HG03439 (cell line): ENCODE measurements around the gene GALM.
"Not testable (repeated sequence)": the region's sequence is repeated elsewhere in the genome, so short reads cannot be mapped to it uniquely, and the experiment has no call there.

ENCODE experiments used
- ATAC-seq: cut with Tn5 transposase; IDR thresholded peaks from one replicate; pipeline ENCODE4 v1.9.1; 2021; ENCODE audit warnings: mild to moderate bottlenecking, moderate library complexity; ENCODE audit not compliant: unreplicated experiment

The GALM gene

GRCh38 chr2:38665854-38666555, at the start of gene GALM:
TSS of gene GALM (plus strand) at chr2:38666114. CDS start at chr2:38666162, 48 bp downstream.
- peak; percentile 36 for ATAC-seq

GRCh38 chr2:38617301-38617700, 48.6 kb upstream of the GALM start:
- no peak for ATAC-seq

DNA sequence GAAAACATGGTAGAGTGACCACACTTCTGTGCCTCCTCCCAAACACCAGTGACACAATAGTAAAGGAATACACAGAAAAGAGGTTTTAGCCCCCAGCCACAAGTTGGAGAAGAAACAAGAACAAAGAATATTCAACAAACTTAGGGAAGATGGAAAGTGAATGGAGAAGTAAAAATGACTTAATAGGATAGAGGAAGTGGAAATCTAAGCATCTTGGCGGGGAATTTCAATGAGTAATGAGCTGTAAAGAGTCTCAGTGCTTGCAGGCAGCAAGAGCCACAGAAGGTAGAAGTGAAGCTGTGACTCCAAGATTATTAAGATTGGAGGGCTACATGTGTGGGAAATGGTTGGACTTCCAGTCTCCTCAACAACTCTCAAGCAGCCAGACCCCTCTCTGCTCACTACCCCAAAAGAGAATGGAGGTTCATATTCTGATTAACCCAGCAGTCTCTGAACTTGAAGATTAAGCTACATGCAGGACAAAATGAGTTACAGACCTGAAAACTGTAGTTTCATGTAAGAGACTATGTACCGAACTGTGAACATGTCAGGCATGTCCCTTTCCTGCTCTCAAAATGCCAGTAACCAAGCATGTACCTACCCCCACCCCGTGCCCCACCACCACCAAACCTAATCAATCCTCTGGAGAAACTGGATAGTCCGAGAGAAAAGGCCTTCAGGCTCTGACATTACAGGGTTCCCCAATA, 46.3 kb upstream of the GALM start:
- no peak for ATAC-seq

DNA sequence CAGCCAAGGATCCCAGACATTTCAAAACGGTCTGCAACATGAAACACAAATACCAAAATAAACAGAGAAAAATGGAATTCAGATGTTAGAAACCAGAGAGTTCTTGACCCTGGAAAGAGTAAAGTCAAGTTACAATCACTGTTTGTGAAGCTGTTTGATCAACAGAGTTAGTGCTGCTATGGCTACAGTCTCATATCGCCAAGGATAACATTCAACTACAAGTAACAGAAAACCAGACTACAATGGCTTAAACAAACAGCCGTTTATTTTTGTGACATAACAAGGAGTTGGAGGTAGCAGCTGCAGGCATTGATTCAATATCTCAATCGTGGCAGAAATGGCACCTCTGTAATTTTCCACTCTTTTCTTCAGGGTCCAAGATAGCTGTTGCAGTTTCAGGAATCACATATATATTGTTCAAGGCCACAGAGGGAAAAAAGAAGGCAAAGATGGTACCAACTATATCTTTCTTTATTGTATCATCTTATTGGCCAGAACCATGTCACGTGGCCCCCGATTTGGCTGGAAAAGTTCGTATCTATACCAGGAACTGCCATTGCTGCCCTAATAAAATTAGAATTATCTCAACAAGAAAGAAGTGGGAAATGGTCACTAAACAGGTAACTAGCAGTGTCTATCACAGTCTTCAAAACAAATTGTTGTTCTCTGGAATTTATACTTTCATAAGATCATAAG, 45.5 kb upstream of the GALM start:
- no peak for ATAC-seq

GRCh38 chr2:38621018-38621417, 44.9 kb upstream of the GALM start:
- ATAC-seq: no peak

- ATAC-seq: no peak
Observed at GRCh38 chr2:38622210-38622609, 43.7 kb upstream of the GALM start.

- no peak for ATAC-seq
Observed at GRCh38 chr2:38626326-38627035, 39.4 kb upstream of the GALM start.

- ATAC-seq: no peak
Observed at GRCh38 chr2:38627391-38627790, 38.5 kb upstream of the GALM start.

DNA sequence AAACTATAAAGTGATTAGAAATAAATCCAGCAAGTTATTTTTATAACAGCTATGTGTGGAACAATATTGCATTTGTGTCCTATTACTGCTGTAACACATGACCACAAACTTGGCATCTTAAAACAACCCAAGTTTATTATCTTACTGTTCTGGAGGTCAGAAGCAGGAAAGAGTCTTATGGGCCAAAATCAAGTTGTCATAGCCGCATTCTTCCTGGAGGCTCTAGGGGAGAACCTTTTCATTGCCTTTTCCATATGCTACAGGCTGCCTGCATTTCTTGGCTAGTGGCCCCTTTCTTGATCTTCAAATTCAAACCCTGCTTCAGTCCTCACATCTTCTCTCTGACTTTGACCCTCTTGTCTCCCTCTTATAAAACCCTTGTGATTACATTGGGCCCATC, 36.2 kb upstream of the GALM start:
- no peak for ATAC-seq

GRCh38 chr2:38631976-38632375, 33.9 kb upstream of the GALM start:
- no peak for ATAC-seq

DNA sequence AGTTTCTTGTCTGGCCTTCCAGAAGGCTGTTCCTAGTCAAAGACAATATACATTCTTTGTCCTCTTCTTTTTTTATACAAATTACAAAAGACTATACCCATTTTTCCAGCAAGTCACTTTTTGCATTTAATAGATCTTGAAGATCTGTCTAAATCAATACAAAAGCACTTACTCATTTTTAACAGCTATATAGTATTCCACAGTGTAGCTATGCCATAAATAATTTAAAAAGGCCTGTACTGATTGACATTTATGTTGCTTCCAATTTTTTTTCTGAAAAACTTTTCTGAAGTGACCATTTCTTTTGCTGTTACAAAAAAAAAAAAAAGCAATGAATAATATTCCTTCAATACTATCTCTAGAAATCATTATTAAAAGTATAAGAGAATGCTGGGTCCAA, 32.9 kb upstream of the GALM start:
- ATAC-seq: no peak

GRCh38 chr2:38633895-38634294, 32.0 kb upstream of the GALM start:
- ATAC-seq: no peak

DNA sequence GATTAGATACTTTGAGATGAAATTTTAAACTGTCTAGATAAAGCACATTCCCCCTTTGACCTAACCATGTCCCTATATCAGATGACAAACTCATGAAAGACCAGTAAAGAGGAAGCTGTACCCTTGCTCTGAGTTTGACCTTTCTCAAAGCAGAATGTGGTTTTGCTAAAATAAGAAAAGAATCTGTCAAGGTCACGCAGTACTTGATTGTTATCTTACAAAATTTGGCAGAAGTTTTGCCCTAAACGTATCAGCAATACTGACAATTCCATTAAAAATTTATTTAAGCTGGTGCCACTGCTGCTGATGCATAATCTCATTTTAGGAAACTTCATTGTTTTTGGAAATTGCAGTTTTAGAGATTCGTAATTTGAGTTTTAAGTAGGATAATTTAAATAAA, 31.2 kb upstream of the GALM start:
- peak; percentile 90 for ATAC-seq

DNA sequence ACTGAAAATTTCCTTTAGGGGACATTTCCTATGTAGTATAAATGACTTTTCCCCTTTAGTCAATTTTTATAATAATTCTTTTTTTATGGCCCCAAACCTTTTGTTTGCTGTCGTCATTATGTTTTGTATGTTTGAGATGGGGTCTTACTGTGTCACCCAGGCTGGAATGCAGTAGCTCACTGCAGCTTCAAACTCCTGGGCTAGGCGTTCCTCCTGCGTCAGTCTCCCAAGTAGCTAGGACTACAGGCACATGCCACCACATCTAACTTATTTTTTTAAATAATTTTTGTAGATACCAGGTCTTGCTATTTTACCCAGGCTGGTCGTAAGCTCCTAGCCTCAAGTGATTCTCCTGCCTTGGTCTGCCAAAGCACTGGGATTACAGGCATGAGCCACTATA, 30.8 kb upstream of the GALM start:
- ATAC-seq: no peak

DNA sequence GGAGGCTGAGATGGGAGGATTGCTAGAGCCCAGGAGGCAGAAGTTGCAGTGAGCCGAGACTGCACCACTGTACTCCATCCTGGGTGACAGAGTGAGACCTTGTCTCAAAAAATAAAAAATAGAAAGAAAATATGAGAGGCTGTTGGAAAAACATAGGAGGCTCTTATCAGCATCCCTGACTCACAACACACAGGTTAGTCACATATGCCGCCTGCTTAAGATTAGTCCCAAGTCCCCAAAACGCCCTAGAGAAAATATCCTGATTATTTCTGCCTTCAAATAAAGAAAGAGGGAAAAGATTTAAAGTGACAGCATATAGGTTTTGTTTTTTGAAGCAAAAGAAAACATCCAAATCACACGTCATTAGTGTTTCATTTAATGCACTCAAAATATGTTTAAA, 29.8 kb upstream of the GALM start:
- ATAC-seq: no peak

DNA sequence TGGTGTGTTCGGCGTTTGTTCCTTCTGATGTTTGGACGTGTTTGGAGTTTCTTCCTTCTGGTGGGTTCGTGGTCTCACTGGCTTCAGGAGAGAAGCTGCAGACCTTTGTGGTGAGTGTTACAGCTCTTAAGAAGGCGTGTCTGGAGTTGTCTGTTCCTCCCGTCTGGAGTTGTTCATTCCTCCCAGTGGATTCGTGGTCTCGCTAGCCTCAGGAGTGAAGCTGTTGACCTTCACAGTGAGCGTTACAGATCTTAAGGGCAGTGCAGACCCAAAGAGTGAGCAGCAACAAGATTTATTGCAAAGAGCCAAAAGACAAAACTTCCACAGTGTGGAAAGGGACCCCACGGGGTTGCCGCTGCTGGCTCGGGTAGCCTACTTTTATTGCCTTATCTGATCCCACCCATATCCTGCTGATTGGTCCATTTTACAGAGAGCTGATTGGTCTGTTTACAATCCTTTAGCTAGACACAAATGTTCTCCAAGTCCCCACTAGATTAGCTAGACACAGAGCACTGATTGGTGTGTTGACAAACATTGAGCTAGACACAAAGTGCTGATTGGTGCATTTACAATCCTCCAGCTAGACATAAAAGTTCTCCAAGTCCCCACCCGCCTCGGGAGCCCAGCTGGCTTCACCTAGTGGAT, 23.4 kb upstream of the GALM start:
- ATAC-seq: not testable (repeated sequence)

- ATAC-seq: no peak
Observed at GRCh38 chr2:38643021-38643671, 22.8 kb upstream of the GALM start.

DNA sequence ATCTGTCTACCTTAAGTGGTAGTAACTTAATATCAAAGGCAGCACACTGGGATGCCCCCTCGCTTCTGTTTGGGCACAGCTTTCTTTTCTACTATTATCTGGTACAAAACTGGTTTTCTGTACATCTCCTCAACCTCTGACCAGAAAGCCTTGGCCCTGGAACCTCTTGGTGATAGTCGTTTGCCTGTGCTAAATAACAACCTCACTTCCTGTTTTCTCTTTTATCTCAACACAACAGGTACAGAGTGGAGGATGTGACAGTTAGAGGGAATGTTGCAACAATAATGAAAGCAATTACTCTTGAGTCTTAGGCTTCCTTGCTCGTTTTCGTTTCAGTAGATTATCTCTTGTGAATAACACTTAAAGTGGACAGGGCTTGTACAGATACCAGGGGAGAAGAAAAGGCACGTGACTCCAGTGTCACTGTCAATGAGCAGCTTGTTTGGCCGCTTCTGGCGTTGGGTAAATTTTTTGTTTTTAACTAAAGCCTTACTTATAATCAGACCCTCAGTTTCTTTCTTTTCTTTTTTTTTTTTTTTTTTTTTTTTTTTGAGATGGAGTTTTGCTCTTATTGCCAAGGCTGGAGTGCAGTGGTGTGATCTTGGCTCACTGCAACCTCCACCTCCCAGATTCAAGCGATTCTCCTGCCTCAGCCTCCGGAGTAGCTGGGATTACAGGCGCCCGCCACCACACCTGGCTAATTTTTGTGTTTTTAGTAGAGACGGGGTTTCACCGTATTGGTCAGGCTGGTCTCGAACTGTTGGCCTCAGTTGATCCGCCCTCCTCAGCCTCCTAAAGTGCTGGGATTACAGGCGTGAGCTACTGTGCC, 22.0 kb upstream of the GALM start:
- ATAC-seq: not testable (repeated sequence)

- ATAC-seq: no peak
Observed at GRCh38 chr2:38648107-38648761, 17.7 kb upstream of the GALM start.
